Fibroblast of upper back skin (primary cell): ENCODE measurements around the gene MAD1L1.
"Not testable (repeated sequence)": the region's sequence is repeated elsewhere in the genome, so short reads cannot be mapped to it uniquely, and the experiment has no call there.

Experiments
- DNase-seq: peaks from one replicate; pipeline ENCODE4 v3.0.0-alpha.2; 2013

Gene MAD1L1

GRCh38 chr7:2008101-2008935, 224.4 kb downstream of the MAD1L1 start:
- no peak for DNase-seq

- DNase-seq, result no peak
These were observed 225.2 kb downstream of the MAD1L1 start for GRCh38 chr7:2007551-2007950.

- no peak for DNase-seq
These were observed 225.8 kb downstream of the MAD1L1 start for GRCh38 chr7:2006921-2007381.

DNA sequence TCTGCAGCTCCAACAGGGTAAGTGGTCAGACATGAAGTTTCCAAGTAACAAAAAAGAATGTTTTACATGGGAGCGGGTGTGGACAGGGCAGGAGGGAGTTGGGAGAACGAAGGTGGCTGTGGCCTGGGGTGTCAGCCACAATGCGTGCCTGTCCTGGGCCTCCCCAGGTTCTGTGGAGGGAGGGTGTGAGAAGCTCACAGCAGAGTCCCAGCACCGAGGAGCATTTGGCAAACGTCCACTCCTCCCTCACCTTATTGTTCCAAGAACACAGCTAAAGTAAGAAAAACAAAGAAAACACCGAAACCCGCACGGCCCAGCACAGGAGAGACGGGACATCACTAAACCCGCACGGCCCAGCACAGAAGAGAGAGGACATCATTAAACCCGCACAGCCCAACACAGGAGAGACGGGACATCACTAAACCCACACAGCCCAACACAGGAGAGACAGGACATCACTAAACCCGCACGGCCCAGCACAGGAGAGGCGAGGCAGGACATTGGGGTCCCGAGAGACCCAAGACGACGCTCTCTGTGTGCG, 226.4 kb downstream of the MAD1L1 start:
- DNase-seq, result no peak

DNA sequence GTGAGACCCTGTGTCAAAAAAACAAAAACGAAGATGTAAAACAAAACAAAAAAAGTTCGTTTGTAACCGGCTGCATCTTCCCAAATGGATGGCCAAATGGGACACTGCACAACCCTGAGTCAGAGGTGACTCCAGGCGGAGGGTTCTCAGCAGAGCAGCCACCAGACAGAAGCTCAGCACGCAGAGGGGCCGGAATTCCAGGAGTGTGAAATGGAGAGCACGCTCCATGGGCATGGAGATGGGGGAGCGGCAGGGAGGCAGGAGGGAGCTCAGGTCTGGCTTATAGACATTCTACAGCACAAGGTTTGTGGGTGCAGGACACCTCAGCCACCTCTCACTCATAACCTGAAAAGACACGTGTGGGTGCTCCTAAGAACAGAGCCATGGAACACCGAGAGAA, 227.0 kb downstream of the MAD1L1 start:
- no peak for DNase-seq

DNA sequence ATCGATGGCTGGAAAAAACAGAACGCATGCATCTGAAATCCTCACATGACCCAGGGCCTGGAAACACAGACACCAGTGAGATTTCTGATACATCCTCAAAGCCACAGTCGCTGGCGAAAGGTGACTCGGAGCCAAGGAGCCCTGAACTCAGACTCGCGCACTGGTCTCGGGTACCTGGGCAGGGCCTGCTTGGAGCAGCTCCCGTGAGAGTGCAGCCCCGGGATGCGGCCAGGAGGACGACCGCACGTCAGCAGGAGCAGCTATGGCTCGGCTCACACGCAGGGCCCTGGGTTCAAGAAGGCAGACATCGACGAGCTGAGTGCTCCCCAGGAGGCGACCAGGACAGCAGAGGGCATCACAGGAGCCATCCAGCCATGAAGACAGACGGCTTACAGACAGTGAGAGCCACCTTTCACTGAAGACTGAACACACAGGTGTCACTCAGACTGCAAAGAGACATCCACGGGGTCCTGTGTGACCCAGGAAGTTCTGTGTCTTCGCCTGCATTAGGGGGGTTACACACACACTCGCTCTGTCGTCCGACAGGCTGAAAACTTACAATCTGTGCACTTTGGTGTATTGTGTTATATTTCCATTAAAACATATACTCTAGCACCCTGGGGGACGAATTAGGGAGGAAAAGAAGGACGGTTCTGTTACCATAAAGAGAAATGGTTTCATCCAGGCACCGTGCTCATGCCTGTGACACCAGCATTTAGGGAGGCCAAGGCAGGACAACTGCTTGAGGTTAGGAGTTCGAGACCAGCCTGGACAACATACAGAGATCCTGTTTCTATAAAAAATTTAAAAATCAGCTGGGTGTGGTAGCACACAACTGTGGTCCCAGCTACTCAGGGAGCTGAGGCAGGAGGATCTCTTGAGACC, 227.7 kb downstream of the MAD1L1 start:
- no peak for DNase-seq

- no peak for DNase-seq
These were observed 228.6 kb downstream of the MAD1L1 start for GRCh38 chr7:2003931-2004812.

DNA sequence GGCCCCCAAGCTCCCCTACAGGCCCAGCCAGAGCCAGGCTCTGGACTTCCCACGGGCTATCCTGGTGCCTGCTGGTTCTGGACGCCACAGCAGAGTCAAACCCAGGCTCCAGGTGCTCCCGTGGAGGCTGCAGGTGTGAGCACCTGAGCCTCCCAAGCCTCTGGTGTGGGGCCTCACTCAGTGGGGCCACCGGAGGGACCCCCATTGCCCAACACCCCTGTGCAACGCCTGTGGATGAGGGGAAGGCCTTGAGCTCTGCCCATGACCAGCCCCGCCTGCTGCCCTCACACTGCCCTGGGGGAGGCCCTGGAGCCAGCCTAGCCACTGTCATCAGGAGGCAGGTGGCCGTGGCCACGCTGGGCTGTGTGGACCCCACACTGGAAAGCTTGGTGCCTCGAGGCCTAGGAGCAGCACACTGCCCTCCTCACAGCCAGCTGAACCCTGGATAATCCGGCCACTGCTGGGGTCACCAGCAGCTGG, 229.3 kb downstream of the MAD1L1 start:
- no peak for DNase-seq

- DNase-seq, result no peak
These were observed 229.9 kb downstream of the MAD1L1 start for GRCh38 chr7:2002561-2003450.

GRCh38 chr7:2001601-2002442, 230.9 kb downstream of the MAD1L1 start:
- DNase-seq, result no peak

GRCh38 chr7:2000746-2001321, 231.9 kb downstream of the MAD1L1 start:
- no peak for DNase-seq

- no peak for DNase-seq
These were observed 232.5 kb downstream of the MAD1L1 start for GRCh38 chr7:2000153-2000687.

DNA sequence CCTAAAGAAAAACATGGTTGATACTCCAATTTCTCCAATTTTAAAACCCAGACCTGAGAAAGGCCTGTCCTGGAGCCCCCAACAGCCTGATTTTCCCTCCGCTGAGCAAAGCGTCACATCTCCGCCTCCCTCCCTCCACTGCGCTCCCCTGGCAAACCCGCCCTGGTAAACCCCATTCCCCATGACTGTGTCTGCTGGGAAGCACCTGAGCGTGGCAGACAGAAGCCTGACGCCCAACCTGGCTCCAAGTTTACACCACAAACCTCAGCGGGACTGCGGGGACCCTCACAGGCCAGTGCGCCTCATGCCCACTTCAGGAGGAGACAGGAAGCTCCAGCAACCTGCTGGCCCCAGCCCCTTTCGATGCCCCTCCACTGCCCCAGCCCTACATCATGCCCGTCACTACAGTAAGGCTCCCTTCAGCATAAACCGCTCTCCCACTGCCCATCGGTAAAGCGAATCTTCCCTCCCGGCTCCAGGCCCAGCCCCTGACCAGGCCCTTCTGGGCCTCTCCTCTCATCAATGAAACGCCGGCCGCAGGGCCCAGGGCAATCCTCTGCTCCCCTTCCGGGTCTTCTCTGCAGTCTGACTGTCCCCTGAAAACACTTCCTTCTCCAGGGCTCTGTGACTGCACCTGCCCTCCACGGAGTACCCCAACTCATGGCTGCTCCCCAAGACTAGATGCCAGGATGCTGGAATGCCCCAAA, 233.3 kb downstream of the MAD1L1 start:
- no peak for DNase-seq

- no peak for DNase-seq
These were observed 234.6 kb downstream of the MAD1L1 start for GRCh38 chr7:1998146-1998545.

DNA sequence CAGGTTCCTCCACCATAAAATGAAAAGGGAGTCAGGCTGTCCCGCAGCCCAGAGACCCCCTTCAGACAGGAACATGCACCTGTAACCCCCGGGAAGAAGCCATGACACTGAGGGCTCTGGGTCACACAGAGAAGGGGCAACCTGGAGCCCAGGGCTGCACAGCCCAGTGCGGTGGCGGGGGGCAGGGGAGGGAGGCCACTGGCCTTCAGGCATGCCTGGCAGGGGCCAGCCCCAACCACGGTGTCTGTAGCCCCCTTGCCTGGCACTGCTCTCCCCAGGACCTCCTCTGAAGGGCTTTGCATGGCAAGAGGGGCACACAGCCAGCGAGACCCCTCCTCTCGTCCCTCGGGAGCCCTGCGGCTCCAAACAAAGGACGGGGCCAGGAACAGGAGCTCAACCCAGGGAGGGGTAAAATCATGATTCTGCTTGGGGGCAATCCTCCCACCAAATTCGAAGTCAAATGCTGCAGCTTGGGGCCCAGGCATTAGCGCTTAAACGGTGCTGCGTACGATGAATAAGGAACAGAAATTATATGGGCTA, 235.1 kb downstream of the MAD1L1 start:
- no peak for DNase-seq

DNA sequence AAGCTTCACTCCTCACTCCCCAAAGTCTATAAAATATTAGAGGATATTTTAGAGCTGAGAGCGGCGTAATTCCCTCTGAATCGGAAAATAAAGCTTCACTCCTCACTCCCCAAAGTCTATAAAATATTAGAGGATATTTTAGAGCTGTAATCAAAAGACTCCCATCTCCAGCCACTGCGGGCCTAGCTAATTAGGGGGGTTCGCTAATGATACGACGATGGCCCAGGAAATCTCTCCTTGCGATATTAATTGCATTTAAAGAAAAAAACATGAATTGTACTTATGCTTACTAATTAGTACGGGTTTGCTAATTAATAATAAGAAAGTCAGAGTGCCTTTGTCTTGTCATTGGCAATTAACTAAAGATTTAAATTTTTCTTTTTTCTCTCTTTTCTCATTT, 235.9 kb downstream of the MAD1L1 start:
- DNase-seq, result no peak

DNA sequence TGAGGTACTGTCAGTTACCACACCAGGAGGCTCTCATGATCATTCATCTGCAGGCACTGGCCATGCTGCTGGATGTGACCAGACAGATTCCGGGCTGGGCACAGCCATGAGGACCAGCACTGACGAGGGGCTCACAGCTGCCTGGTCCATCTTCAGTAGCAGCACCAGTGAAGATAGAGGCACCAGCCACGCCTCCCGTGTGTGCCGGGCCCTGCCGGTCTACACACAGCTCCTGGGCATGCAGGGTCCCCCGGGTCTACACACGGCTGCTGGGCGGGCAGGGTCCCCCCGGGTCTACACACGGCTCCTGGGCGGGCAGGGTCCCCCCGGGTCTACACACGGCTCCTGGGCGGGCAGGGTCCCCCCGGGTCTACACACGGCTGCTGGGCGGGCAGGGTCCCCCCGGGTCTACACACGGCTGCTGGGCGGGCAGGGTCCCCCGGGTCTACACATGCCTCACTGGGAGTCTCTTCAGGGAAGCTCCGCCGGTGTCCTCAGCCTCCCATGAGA, 236.8 kb downstream of the MAD1L1 start:
- not testable (repeated sequence) for DNase-seq

DNA sequence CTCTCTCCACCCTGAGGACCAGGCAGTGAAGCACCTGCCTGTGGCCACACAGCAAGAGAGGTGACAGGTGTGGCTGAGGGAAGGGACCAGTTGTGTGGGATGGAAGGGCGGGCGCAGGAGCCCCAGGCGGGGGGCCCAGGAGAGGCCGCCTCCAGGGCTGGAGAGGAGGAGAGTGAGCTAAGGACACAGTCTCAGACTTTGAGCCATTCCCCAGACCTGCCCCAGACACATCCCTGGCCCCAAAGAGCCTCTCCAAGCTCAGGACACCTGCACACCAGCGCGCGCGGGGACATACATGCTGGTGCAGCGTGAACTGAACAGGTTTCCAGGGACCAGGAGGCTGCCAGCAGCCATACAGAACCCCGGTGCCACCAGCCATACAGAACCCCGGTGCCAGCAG, 237.3 kb downstream of the MAD1L1 start:
- DNase-seq, result no peak
